ENCODE data around the gene STXBP5L.

GRCh38 chr3:121167374-121168139 is 259.6 kb downstream of the STXBP5L start:
- TF ChIP-seq CTCF (IDR thresholded peaks at IDR 0.05) (no peak), POLR2A (IDR thresholded peaks at IDR 0.05) (no peak), POLR2AphosphoS5 (IDR thresholded peaks at IDR 0.05; ENCODE audit: insufficient read depth in 1 of 2, low read depth in 1 of 2) (no peak)

Data from vagina (tissue), 2 donors.